HepG2 (cell line): ENCODE measurements around the gene CLBA1. TPM values are rescaled to one million over a fixed set of nuclear protein-coding genes. Genes with fewer than 3 reads are reported as not detected.

Experiments
- ATAC-seq: fragments of 200-7000 bp; cut with Tn5 transposase; 3 replicates; pipeline ENCODE4 v1.9.1; 2020; ENCODE audit warnings: mild to moderate bottlenecking, moderate library complexity
- BruUV-seq: library from RNA; stranded (reverse); fragments of 400-500 nt; replicated peaks from 2 replicates; lab custom pipeline; 2021; lab: Mats Ljungman, UMichigan
- CTCF ChIA-PET: fragments of 300-600 bp; formaldehyde crosslinking; extraction: SDS; loops from one replicate; lab custom pipeline; 2021; ENCODE audit warnings: low total read pairs, inconsistent platforms, low intra/inter-chr PET ratio; lab: Yijun Ruan, JAX
- POLR2A ChIA-PET: fragments of 350-600 bp; sonication (Branson Sonifier 250); formaldehyde crosslinking; loops from one replicate; lab custom pipeline; 2020; ENCODE audit warnings: antibody characterized with exemption, inconsistent platforms; lab: Yijun Ruan, JAX
- DNase-seq: peaks from one replicate; pipeline ENCODE4 v3.0.0-alpha.2; 2015; ENCODE audit warnings: low spot score
- FAIRE-seq: peaks from 3 replicates; lab custom pipeline; 2011; peaks lifted over from hg19 to GRCh38; lab: Jason Lieb, UNC
- H2AFZ ChIP-seq: one replicate; pipeline ENCODE4 v1.6.1; 2011; ENCODE audit warnings: low read length, inconsistent platforms
- H3K27ac ChIP-seq: fragments of 300-600 bp; 3 replicates; pipeline ENCODE4 v1.8.0; 2011; ENCODE audit warnings: mixed run types, mild to moderate bottlenecking, mixed read lengths, low read length, inconsistent platforms; ENCODE audit not compliant: insufficient read depth; ENCODE audit errors: extremely low read length
- H3K27me3 ChIP-seq, 2 experiments: fragments of 200-600 bp in 1 of 2; 2 replicates in 1 of 2; 3 replicates in 1 of 2; pipeline versions ENCODE4 v1.6.0 to v1.8.0; 2011; ENCODE audit warnings: low read length in 2 of 2, mild to moderate bottlenecking in 2 of 2, moderate library complexity in 2 of 2, inconsistent platforms in 1 of 2; ENCODE audit not compliant: insufficient read depth in 2 of 2, control insufficient read depth in 1 of 2
- H3K36me3 ChIP-seq, 2 experiments: fragments of 200-600 bp in 1 of 2; replicated peaks in 1 of 2; 2 replicates in 1 of 2; 3 replicates in 1 of 2; pipeline versions ENCODE4 v1.5.1 to v1.8.0; 2011; ENCODE audit warnings: low read length in 2 of 2, inconsistent platforms in 1 of 2; ENCODE audit not compliant: insufficient read depth in 2 of 2, control insufficient read depth in 1 of 2
- H3K4me1 ChIP-seq: 2 replicates; pipeline ENCODE4 v1.5.1; 2012; ENCODE audit warnings: low read length, inconsistent platforms; ENCODE audit not compliant: insufficient read depth
- H3K4me2 ChIP-seq: 2 replicates; pipeline ENCODE4 v1.6.0; 2011; ENCODE audit warnings: low read depth, low read length, inconsistent platforms
- H3K4me3 ChIP-seq, 3 experiments: fragments of 200-600 bp in 1 of 3; sonication (generic), shearing (Covaris generic) in 1 of 3; replicated peaks in 1 of 3; 2 replicates each; pipeline ENCODE4 v1.5.1; 2011 to 2016; ENCODE audit warnings: low read length in 3 of 3, inconsistent platforms in 2 of 3, low read depth in 2 of 3, mild to moderate bottlenecking in 2 of 3, control low read depth in 1 of 3, mixed read lengths in 1 of 3; ENCODE audit not compliant: insufficient read depth in 1 of 3
- H3K79me2 ChIP-seq: one replicate; pipeline ENCODE4 v1.6.1; 2011; ENCODE audit warnings: low read length, inconsistent platforms; ENCODE audit not compliant: insufficient read depth
- H3K9ac ChIP-seq: 2 replicates; pipeline ENCODE4 v1.6.0; 2011; ENCODE audit warnings: mild to moderate bottlenecking, low read depth, low read length, inconsistent platforms; ENCODE audit not compliant: insufficient read depth
- H3K9me3 ChIP-seq: 2 replicates; pipeline ENCODE4 v1.5.1; 2012; ENCODE audit warnings: mild to moderate bottlenecking, low read length
- H4K20me1 ChIP-seq: 2 replicates; pipeline ENCODE4 v1.6.0; 2011; ENCODE audit warnings: inconsistent platforms, mild to moderate bottlenecking, low read length, moderate library complexity; ENCODE audit not compliant: insufficient read depth
- EZH2 ChIP-seq: conservative IDR thresholded peaks from 2 replicates; pipeline ENCODE4 v1.6.1; 2012; ENCODE audit warnings: mild to moderate bottlenecking, low read depth, low read length, moderate library complexity
- GABPB1 ChIP-seq: IDR thresholded peaks from 2 replicates; pipeline ENCODE4 v1.6.1; 2016; ENCODE audit warnings: mild to moderate bottlenecking, missing genetic modification reagents, moderate library complexity, missing compliant biosample characterization
- HNRNPK ChIP-seq: fragments of 200-400 bp; formaldehyde crosslinking; IDR thresholded peaks from 2 replicates; pipeline ENCODE4 v1.6.1; 2018; ENCODE audit warnings: low read length, low read depth, moderate library complexity, mild to moderate bottlenecking; ENCODE audit not compliant: poor library complexity, severe bottlenecking
- NR2F2 ChIP-seq: IDR thresholded peaks from 2 replicates; pipeline ENCODE4 v1.6.1; 2012; ENCODE audit warnings: low read depth, inconsistent platforms, borderline replicate concordance
- STAG1 ChIP-seq: sonication (generic); formaldehyde crosslinking; IDR thresholded peaks from 2 replicates; pipeline ENCODE4 v1.4.0; 2020; ENCODE audit warnings: missing genetic modification reagents
- ZFP41 ChIP-seq: sonication (generic); formaldehyde crosslinking; IDR thresholded peaks from 2 replicates; pipeline ENCODE4 v1.4.0; 2020; ENCODE audit warnings: mild to moderate bottlenecking, missing genetic modification reagents, borderline replicate concordance
- ZNF720 ChIP-seq: sonication (generic); formaldehyde crosslinking; IDR thresholded peaks from 2 replicates; pipeline ENCODE4 v1.4.0; 2020; ENCODE audit warnings: missing genetic modification reagents
- ZNF790 ChIP-seq: sonication (generic); formaldehyde crosslinking; IDR thresholded peaks from 2 replicates; pipeline ENCODE4 v1.8.0; 2022; ENCODE audit warnings: missing genetic modification reagents, mild to moderate bottlenecking, borderline replicate concordance
- whole genome bisulfite sequencing: methylation state at CpG from one replicate; pipeline ENCODE4 v1.1.6; 2017; ENCODE audit warnings: low lambda C conversion rate; 5-methylcytosine and 5-hydroxymethylcytosine counted together
- in situ Hi-C: cut with HindIII; loops from 2 replicates; pipeline ENCODE4 v1.10.0; 2017; ENCODE audit warnings: low pct_unique_long_range_greater_than_20kb; ENCODE audit not compliant: extremely low pct_ligation_motif_present
- intact Hi-C: fragments of 100-400 bp; cut with micrococcal nuclease; formaldehyde crosslinking; loops from one replicate; pipeline ENCODE4 v1.10.0; 2022; ENCODE audit not compliant: unreplicated experiment
- polyA plus RNA-seq, 8 experiments: library from polyadenylated mRNA; depleted of rRNA in 3 of 8; stranded (reverse) in 7 of 8; unstranded in 1 of 8; fragments of >200 nt; fragmentation: Illumina TruSeq in 4 of 8; extraction: Trizol in 4 of 8; gene quantifications; 2 replicates each; pipeline versions ENCODE4 v1.2.1 to v1.2.3, GENCODE V29; 2011 to 2016; ENCODE audit warnings: low read depth in 4 of 8, missing spikeins in 1 of 8, mixed read lengths in 1 of 8; ENCODE audit not compliant: insufficient read depth in 1 of 8
- total RNA-seq, 5 experiments: library from RNA; depleted of rRNA; stranded (reverse); fragments of >200 nt; fragmentation: Illumina TruSeq; extraction: Trizol; gene quantifications; 2 replicates each; pipeline ENCODE4 v1.2.3, GENCODE V29; 2016; ENCODE audit warnings: low read depth in 1 of 5
- TF ChIP-seq, protein P1 (sequence below): sonication (generic); formaldehyde crosslinking; IDR thresholded peaks from 2 replicates; pipeline ENCODE4 v1.5.0; 2020; ENCODE audit warnings: mild to moderate bottlenecking, missing genetic modification reagents
- TF ChIP-seq, protein P2 (sequence below): sonication (generic); formaldehyde crosslinking; IDR thresholded peaks from 2 replicates; pipeline ENCODE4 v1.5.0; 2020; ENCODE audit warnings: mild to moderate bottlenecking, missing genetic modification reagents, moderate library complexity

CLBA1 gene
- total and polyA plus RNA-seq, 2 of the 13 experiments (the other 11 are each of a cell fraction or from before 2014, with no cell fraction given), result 1.2 to 1.4 TPM

DNA sequence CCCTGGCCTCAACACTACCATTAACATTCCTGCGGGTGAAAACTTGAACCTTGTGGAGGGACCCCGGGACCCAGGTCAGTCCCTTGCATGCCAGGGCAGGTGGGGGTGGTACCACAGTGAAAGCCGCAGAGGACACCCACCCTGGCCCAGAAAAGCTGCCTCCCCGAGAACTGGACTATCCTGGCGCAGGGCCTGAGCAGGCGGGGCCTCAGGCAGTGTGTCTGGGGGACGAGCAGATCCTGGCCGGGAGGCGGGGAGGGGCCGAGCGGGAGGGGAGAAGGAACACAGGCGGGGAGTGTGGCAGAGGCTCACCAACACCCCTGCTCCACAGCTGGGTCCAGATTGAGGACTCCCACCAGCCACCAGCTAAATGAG, 17.4 kb upstream of the CLBA1 start:
- Histone ChIP-seq H3K4me3 (peak overlapping the region; percentile 13 to 63 (median 24); a peak in 4 of 6 replicates), H3K36me3 (no peaks in the 10 kb centered on the region), H3K79me2 (no peaks in the 10 kb centered on the region), H3K4me2 (peak overlapping the region; percentile 56), H4K20me1 (no peaks in the 10 kb centered on the region), H3K4me1 (peaks cover 24% of the 10 kb centered on the region; the same call in 1 of the 2 replicates), H3K27me3 (peaks cover 16 to 83% of the 10 kb centered on the region in 2 experiments), H2AFZ (no peak overlapping the region), H3K9me3 (no peaks in the 10 kb centered on the region), H3K9ac (no peak overlapping the region), H3K27ac (no peak overlapping the region)
- 4% methylated on average over 8 of the region's 12 CpGs for WGBS
- in situ Hi-C loops (no loop called here), intact Hi-C loops (no loop called here)
- CTCF ChIA-PET, result interaction anchor here (1.1 kb wide), 1 partner anchor 78 kb away, joined by 4 read pairs; no protein-coding TSS in a partner anchor
- DNase-seq (no peak), FAIRE-seq (no peak), ATAC-seq (peak; percentile 23)
- POLR2A ChIA-PET, result no interaction called here
- TF ChIP-seq GABPB1, result no peak
- TF ChIP-seq, protein P1, sequence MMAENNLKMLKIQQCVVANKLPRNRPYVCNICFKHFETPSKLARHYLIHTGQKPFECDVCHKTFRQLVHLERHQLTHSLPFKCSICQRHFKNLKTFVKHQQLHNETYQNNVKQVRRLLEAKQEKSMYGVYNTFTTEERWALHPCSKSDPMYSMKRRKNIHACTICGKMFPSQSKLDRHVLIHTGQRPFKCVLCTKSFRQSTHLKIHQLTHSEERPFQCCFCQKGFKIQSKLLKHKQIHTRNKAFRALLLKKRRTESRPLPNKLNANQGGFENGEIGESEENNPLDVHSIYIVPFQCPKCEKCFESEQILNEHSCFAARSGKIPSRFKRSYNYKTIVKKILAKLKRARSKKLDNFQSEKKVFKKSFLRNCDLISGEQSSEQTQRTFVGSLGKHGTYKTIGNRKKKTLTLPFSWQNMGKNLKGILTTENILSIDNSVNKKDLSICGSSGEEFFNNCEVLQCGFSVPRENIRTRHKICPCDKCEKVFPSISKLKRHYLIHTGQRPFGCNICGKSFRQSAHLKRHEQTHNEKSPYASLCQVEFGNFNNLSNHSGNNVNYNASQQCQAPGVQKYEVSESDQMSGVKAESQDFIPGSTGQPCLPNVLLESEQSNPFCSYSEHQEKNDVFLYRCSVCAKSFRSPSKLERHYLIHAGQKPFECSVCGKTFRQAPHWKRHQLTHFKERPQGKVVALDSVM (CRISPR knock-in tag), result peak; percentile 8; the same call in 1 of the 2 replicates
- TF ChIP-seq EZH2, result 0 out of 2 replicates have a peak, but pooled peaks have one; percentile 15
- no TSS peak for BruUV-seq

DNA sequence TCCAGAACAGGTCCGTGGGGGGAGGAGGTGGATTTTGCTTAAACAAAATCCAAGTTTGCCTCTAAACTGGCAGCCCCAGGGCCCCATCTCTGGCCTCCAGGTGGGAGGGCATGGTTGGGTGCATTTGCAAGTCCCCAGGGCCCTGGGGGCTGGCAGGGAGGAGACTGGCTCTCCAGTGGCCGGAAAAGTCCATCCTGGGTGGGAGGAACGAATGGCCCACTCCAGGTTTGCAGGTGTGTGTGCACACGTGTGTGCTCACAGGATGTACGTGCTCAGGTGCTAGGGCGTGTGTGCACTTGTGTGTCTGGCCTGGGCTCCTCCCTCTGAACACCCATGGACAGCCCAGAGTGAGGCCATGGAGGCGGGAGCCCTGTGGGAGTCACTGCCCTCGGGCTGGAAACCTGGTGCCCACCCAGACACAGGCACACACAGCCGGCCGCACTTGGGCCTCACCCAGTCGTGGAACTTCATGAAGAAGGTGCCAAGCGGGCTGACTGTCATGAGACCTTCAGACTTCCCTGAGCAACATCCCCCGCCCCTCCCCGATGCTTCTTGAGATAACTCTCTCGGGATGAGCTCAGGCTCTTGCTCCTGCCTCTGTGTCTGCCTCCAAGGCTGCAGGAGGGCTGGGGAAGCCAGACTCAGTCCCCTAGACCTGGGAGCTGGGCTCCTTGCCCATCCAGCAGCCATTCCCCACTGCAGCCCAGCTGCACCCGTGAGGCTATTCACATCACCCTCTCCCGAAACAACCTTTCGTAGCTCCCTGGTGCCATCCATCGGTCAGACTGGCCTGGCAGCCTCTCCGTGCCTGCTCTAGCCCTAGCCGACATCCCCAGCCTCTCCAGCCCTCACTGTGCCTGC, 16.8 kb upstream of the CLBA1 start:
- intact Hi-C loops, result no loop called here
- WGBS, result 20% methylated on average over 1 of the region's 21 CpGs
- Histone ChIP-seq H3K79me2 (no peaks in the 10 kb centered on the region), H3K4me2 (no peak overlapping the region; the same call in 1 of the 2 replicates), H3K4me1 (peaks cover 24% of the 10 kb centered on the region; the same call in 1 of the 2 replicates), H2AFZ (no peak overlapping the region), H3K36me3 (no peaks in the 10 kb centered on the region), H4K20me1 (no peaks in the 10 kb centered on the region), H3K9me3 (no peaks in the 10 kb centered on the region), H3K9ac (no peak overlapping the region), H3K27ac (no peak overlapping the region), H3K27me3 (peaks cover 17 to 90% of the 10 kb centered on the region in 2 experiments), H3K4me3 (no peak overlapping the region)
- POLR2A ChIA-PET, result no interaction called here
- ATAC-seq (peak; percentile 32), DNase-seq (no peak), FAIRE-seq (no peak)
- CTCF ChIA-PET, result interaction anchor here (1.0 kb wide), 1 partner anchor 72 kb away, joined by 3 read pairs; no protein-coding TSS in a partner anchor
- no peak for TF ChIP-seq NR2F2
- TF ChIP-seq ZFP41 (CRISPR knock-in tag), result no peak
- no peak for TF ChIP-seq ZNF790
- TF ChIP-seq STAG1, result peak; percentile 49
- no peak for TF ChIP-seq HNRNPK
- TF ChIP-seq EZH2, result peak; percentile 54; the same call in 1 of the 2 replicates
- TF ChIP-seq, protein P2, sequence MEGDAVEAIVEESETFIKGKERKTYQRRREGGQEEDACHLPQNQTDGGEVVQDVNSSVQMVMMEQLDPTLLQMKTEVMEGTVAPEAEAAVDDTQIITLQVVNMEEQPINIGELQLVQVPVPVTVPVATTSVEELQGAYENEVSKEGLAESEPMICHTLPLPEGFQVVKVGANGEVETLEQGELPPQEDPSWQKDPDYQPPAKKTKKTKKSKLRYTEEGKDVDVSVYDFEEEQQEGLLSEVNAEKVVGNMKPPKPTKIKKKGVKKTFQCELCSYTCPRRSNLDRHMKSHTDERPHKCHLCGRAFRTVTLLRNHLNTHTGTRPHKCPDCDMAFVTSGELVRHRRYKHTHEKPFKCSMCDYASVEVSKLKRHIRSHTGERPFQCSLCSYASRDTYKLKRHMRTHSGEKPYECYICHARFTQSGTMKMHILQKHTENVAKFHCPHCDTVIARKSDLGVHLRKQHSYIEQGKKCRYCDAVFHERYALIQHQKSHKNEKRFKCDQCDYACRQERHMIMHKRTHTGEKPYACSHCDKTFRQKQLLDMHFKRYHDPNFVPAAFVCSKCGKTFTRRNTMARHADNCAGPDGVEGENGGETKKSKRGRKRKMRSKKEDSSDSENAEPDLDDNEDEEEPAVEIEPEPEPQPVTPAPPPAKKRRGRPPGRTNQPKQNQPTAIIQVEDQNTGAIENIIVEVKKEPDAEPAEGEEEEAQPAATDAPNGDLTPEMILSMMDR (CRISPR knock-in tag), result peak; percentile 62
- no peak for TF ChIP-seq ZNF720
- no TSS peak for BruUV-seq
- in situ Hi-C loops, result no loop called here
